ENCODE results near the gene RANBP10. TPM values are rescaled to one million over a fixed set of nuclear protein-coding genes. Genes with fewer than 3 reads are reported as not detected.

RANBP10 gene
- polyA plus RNA-seq, 1 donor, result 28.8 TPM

DNA sequence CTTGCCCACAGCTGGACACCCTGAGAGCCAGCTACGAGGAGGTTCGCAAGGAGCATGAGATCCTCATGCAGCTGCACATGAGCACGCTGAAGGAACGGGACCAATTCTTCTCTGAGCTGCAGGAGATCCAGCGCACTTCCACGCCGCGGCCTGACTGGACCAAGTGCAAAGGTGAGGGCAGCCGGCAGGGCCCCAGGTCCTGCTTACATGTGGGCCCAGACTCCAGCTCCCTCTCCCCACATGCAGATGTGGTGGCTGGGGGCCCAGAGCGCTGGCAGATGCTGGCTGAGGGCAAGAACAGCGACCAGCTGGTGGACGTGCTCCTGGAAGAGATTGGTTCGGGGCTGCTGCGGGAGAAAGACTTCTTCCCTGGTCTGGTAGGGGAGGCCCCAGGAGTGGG is 19.5 kb upstream of the RANBP10 start:
- no peak for DNase-seq

DNA sequence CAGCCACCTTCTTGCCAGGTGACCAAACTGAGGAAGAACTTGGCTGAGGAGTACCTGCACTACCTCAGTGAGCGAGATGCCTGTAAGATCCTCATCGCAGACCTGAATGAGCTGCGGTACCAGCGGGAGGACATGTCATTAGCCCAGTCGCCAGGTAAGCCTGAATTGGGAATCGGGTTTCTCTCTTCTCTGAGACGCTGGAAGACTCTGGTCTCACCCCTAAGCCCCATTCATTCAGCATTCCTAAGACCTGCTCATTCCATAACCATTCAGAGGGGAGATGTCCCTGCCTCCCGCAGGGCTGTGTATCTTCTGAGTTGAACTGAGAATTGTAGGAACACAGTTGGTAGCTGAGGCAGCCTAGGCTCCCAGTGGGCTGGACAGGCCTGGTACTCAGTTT is 18.8 kb upstream of the RANBP10 start:
- DNase-seq, result no peak

DNA sequence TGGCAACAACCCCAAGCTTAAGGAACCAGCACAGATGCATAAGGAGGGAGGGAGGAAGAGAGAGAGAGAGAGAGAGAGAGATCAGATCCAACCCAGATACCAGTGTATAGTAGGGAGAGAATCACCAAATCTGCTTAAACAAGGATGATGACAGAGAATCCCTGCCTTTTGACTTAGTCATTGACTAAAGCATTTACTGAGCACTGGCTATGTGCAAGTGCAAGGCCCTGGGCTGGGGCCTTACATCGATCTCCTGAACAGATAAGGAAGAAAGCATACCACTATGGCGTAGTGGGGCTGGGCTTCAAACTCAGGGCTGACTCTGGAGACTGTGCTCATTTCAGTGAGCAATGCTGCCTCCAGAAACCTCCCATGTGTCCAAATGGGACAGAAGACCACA is 16.2 kb upstream of the RANBP10 start:
- DNase-seq, result no peak

DNA sequence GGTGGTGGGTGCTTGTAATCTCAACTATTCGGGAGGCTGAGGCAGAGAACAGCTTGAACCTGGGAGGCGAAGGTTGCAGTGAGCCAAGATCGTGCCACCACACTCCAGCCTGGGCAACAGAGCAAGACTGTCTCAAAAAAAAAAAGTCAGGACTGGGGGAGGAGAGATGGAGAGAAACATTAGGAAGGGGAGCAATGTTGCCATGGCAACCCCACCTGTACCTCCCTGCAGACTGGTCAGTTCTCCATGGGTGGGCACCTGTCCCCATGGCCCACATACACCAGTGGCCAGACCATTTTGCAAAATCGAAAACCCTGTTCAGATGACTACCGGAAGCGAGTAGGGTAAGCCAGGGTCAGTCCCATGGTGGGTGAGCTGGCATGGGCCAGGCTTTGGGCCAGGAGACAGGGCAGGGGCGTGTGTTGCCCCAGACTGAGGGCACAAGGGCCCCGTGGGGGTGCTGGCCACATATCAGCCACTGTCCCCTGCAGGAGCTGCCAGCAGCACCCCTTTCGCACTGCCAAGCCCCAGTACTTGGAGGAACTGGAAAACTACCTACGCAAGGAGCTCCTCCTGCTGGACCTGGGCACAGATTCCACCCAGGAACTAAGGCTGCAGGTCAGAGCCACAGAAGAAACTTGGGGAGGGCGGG is 14.4 kb upstream of the RANBP10 start:
- no peak for DNase-seq

DNA sequence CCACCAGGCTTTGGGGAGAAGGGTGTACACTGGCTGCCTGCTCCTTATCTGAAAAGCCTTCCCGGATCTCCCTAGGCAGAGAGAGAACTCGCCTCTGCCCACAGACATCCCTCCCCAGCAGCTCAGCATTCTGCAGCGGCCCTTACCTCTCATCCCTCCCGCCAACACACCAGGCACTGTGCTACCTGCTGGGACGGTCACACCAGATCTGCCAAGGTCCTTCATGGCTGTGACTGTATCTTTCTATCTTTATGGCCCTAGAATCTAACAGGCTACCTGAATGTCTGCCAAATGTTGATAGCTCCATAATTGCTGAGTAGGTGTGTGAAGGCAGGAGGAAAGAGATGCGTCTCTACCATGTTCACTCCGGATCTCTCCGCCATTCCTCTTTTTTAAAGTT is 8.2 kb upstream of the RANBP10 start:
- DNase-seq, result no peak

DNA sequence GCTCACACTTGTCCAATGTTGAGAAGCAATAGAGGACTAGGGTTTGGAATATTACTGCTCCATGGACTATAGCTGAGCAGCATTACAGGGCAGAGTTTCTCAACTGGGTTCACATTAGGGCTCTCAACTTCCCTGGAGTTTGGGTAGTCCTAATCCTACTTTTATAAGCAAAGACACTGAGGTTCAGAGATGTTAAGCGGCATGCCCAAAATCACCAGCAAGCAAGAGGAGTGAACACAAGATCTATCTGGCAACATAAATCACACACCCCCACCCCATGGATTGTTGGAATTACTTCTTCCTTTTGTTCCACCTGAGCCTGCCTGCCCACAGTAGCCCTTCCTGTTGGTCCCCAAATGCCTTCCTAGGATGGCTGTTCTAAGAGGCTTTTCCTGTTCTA is 5.5 kb upstream of the RANBP10 start:
- DNase-seq, result no peak

DNA sequence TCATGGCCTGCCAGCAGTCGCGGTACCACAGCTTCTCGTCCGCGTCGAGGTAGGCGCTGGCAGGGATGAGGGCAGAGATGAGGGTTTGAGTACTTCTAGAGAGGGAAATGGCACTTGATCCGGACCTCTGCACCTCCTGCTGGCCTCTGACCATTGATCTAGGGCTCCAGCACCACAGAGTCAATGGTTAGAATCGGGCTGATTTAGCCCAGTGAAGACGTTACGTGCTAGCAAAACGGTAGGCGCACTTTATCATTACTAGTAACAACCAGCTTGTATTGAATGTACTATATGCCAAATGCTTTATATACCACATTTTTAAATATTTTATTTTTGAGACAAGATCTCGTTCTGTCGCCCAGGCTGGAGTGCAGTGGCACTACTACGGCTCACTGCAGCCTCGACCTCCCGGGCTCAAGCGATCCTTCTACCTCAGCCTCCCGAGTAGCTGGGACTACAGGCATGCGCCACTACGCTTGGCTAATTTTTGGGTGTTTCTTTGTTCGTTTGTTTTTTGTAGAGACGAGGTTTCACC is 855 bp upstream of the RANBP10 start:
- DNase-seq, result no peak

DNA sequence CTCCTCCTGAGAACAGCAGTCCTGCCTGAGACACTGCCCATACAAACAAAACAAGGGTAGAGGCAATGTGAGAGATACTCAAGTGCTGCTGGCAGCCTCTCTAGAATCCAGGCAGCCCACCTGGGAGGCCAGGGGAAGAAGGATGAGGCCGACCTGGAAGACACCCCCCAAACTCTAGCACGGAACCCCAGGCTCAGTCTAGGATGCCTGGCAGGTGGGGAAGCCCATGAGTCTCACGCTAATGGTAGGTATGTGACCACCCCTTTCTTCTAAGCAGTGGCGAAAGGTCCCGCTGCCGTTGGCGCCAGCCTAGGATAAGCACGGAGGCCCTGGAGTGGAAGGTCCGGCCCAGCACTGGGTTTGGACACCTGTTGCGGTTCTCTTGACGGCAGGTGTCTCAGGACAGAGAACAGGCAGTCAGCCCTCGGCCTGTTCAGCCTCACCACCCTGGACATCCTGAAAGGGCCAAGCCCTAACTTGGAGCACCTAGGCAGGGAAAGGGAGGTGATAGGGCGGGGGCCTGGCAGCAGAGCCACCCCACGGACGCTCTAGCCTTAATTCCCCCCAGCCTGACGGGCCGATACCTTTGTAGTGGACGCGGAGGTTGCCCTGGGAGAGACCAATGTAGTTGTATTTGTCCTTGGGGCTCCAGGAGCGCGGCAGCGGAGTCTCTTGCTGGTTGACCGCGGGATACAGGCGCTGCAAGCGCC is 487 bp downstream of the RANBP10 start:
- peak; percentile 15 for DNase-seq

DNA sequence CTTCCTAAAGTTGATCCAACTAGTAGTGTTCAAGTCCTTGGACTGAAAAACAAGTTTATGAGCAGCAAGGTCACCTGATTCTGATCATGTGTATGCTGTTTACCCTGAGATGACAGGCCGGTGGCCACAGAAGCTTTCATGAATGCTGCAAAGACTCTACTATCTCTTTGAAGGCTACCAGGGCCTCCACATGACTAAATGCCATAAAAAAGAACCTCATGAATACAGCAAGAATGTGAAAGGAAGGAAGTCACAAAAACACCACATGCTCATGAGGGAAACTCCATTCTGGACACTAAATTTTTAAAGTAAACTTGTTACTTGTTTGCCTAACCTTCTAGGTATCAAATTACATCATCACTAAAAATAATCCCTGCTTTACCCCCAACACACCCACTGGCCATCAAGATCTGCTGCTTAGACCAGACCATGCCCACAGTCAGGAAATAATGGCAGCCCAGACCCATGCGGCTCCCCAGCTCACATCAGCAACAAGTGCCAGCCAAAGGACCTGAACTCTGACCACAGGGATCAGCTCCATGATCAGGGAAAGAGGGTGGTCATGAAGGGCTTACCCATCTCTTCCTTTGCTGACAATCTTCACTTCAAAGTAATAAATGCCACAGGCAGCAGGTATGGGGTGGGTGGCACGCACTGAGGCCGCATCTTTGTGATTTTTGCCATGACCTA is 1.4 kb downstream of the RANBP10 start:
- DNase-seq, result no peak

DNA sequence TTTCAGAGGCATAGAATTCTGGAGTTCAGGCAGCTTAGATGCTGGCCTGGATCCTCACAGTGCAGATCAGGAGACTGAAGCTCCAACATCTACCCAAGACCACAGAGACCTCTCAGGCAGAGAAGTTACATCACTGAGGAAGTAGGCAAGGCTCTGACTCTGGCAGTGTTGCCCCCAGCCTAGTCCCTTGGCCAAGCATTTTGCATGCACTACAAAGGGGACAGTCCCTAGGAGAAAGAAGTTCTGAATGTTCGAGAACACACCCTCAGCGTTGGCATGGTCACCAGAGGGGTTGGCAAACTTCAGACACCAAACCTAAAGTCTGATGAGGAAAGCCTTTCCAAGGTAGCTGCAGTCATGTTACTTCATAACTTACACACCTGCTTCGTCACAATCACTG is 2.5 kb downstream of the RANBP10 start:
- no peak for DNase-seq

DNA sequence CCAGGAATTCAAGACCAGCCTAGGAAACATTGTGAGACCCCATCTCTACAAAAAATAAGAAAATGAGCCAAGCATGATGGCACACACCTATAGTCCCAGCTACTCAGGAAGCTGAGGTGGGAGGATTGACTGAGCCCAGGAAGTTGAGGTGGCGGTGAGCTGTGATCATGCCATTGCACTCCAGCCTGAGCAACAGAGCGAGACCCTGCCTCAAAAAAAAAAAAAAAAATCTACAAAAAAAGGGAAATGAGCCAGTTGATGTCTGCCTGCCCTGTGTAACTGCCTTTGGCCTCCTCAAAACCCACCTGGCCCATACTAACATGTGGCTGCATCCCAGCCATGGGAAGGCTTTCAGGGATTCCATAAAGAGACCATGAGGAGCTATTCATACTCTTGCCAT is 4.5 kb downstream of the RANBP10 start:
- no peak for DNase-seq

DNA sequence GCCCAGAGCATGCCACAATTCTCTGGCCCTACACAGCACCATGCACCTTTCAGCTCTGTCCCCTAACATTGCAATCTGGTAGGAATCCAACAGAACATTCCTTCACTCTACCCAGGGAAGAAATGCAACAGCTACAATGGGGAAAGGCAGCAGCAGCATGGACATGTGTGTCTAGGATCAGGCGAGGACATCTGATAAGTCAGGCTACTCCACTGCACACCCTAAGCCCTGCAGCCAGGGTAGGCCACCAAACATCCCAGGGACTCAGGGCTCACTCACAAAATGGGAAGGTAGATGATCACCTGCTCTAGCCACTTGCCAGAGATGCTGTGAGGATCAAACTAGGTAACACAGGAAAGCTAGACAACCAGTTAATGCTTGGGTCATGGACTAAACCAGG is 5.1 kb downstream of the RANBP10 start:
- no peak for DNase-seq

DNA sequence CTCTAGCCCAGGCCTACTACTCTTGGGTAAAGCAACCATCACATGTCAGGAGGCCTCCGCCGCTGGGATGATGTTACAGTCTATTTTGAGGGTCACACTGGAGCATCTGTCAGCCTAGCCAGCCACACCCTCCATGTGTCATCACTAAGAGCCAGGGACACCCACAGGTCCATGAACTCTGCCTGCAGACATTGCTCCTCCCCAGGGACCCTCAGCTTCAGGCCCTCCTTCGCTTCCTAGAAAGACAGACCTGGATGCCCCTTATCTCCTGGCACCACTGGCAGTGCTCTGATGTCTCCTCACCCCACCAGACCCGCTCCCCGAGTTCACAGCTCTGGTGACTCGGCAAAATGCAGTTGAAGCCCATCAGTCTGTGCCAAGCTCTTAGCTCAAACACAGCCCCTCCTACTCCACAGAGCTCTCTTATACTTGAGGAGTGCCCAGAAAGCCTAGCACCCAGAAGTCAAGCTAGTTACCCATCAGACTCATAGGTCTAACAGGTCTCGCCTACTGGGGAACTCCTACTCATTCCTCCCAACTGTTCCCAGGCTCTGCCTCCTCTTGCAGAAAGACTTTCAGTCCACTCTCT is 5.9 kb downstream of the RANBP10 start:
- no peak for DNase-seq

DNA sequence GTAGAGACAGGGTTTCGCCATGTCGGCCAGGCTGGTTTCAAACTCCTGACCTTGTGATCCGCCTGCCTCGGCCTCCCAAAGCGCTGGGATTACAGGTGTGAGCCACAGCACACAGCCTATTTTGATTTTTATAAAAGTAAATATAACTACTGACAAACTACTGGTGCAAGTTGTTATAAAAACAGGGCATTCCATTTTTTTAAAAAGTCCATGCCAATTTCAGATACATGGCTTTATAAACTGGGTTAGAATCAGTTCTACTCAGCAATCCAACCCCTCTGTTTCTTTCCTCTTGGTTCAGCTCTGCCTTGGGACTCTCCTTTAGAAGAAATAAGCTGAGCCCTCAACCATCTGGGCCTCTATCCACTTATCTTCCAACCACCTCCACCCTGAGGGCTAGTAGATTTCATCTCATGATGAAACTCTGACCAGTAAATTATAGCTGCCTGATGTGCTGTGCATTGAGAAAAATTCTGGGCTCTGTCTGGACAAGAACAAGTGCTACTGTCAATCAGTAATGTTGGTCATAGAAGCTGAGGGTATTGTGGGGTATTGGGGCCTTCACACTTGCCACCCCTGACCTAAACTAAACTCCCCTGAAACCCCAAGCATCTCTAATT is 10.2 kb downstream of the RANBP10 start:
- DNase-seq, result no peak

DNA sequence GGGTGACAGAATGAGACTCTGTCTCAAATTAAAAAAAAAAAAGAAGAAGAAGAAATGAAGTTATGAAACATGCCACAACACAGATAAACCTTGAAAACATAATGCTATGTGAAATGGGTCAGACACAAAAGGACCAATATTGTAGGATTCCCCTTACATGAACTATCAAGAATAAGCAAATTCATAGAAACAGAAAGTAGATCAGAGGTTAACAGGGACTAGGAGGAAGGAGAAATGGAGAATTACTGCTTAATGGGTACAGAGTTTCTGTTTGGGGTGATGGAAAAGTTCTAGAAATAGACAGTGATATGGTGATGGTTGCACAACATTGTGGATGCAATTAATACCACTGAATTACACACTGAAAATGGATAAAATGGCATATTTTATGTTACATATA is 16.3 kb downstream of the RANBP10 start:
- DNase-seq, result no peak

DNA sequence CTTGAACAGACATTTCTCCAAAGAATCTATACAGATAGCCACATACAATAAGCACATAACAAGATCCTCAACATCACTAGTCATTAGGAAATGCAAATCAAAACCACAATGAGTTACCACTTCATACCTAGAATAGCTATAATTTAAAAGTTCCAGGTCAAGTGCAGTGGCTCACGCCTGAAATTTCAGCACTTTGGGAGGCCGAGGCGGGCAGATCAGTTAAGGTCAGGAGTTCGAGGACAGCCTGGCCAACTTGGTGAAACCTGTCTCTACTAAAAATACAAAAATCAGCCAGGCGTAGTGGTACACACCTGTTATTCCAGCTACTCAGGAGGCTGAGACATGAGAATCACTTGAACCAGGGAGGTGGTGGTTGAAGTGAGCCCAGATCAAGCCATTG is 19.9 kb downstream of the RANBP10 start:
- DNase-seq, result no peak

DNA sequence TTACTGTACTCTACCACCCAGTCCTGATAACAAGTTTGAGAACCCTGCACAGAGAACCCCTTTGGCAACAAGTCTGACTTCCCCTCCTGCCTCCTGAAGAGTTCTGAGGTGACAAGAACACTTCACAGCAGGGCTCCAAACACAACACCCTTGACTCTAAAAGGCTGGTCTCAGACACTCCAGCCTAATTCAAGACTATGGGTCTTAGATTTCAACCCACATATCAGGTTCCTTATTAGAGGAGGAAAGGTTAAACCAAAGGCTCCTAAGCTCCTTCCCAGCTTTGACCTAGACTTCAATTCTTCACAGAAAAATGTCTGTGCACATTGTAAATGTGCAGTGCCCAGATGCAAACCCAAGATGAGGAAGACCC is 23.0 kb downstream of the RANBP10 start:
- no peak for DNase-seq

DNA sequence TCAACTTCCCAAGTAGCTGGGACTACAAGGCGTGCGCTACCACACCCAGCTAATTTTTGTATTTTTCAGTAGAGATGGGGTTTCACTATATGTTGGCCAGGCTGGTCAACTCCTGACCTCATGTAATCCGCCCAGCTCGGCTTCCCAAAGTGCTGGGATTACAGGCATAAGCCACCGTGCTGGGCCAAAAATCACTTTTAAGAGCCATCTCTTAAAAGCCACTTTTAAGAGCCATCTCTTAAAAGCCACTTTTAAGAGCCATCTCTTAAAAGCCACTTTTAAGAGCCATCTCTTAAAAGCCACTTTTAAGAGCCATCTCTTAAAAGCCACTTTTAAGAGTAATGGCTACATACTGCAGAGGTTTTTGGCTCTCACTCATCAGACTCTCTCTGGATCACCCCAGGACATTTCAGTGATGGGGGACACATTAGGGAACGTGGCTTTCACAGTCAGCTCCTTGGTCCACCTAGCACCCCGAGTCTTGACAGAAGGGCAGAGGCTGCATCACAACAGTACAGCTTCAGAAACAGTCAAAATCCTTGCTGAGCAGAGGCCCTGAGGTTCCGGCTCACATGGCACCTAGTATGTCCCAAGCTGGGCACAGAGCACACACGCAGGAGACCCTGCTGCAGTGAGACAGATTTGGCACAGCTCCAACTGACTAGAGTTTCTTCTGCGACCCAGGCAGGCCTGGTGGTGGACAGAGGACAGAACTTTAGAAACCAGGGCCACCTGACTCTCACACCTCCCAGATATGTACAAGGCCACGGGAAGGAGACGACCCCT is 23.6 kb downstream of the RANBP10 start:
- DNase-seq, result no peak

DNA sequence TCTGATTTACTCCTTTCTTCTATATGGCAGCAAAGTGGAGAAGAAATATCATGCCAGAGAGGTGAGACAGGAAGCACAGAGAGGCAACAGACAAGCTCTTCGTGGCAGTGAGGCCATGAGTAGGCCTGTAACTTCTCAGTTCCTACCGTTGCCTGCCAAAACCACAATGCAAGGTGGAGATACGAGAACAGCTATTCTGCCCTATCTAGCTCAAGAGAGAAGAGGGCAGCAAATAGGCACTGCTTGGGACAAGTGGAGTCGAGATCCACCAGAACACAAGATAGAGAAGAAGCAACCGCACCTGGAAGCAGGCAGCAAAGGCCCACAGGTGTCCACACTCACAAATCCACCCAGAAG is 24.8 kb downstream of the RANBP10 start:
- no peak for DNase-seq

DNA sequence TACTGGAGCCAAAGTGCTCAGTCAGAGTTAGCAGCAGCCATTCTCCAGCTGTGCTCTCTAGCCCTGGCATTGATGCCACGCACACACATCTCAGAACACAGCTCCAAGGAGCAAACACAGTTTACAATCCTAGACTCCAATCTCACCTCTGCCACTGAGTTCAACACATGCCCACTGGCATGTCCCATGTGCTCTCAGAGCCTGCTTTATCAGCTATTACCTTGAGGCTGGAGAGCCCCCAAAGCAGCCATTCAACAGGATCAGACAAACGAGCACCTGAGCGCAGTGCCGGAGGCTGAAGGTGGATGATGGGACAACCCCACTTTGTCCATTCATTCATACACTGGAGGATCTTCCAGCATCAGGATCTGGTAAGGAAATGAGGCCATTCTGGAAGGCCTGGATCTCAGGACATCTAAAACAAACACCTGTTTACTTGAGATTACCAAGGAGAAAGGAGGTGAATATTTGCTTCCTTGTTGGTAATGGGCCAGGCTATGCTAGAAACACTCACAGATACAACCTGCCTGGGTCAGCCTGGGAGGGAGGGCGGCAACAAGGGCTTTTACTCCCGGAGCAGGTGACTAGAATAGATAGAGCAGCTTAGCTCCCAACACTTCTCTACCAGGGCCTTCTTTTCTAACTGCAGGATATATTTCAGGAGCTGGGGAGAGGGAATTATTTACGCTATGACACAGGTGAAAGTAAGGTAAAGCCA is 25.4 kb downstream of the RANBP10 start:
- no peak for DNase-seq

DNA sequence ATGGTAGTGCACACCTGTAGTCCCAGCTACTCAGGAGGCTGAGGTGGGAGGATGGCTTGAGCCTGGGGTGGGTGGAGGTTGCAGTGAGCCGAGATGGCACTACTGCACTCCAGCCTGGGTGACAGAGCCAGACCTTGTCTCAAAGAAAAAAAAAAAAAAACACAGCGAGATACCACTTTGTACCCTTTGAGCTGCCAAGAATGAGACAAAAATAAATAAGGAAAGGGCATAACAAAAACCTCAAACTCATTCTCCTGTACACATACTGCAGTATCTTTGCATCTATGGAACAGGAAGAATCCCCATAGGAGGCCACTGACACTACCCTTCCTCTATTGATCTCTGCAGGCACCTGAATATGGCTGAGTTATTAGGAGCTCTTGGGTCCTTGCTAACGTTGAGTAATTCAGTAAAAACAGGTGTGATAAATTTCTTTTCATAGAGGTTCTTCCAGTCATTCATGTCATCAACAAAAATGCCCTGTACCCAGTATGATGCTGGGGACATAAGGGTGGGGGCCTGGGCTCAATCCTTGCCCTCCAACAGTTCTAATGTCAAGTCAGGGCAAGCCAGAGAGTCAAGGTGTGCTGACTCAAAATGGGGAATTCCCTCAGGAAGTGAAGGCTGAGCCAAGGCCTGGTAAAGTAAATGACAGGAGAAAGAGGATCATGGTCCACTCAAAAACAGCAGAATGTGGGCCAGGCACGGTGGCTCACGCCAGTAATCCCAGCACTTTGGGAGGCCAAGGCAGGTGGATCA is 26.9 kb downstream of the RANBP10 start:
- no peak for DNase-seq

Measured in hindlimb muscle (tissue), 1 donor.